Measurements from ENCODE around the gene BRD2. TPM values are rescaled to one million over a fixed set of nuclear protein-coding genes. Genes with fewer than 3 reads are reported as not detected.
A peak's percentile ranks its signal among the peaks of the same experiment; 100 is the strongest.

The BRD2 gene
- total and polyA plus RNA-seq, 9 of the 15 experiments (the other 6 are each of a cell fraction or from before 2014, with no cell fraction given) = 19.0 to 252 (median 181) TPM

GRCh38 chr6:33017694-33018353, 49.4 kb downstream of the BRD2 start:
- no peak for DNase-seq (ENCODE audit: extremely low read depth in 1 of 4, low spot score in 3 of 4)
- WGBS (ENCODE audit: insufficient coverage, low coverage, missing lambda C conversion rate) = 0% methylated on average over 3 of the region's 3 CpGs
- H3K9me3 ChIP-seq (replicated peaks; ENCODE audit: control insufficient read depth, insufficient read depth, low read depth, low read length) = no peaks in the 10 kb centered on the region
- ATAC-seq = no peak
- no peak for FAIRE-seq
- H3K79me2 ChIP-seq (ENCODE audit: control insufficient read depth, insufficient read depth, low read length) = no peaks in the 10 kb centered on the region
- no peak overlapping the region for H3K27ac ChIP-seq (ENCODE audit: extremely low read depth, low read depth, low read length)
- in situ Hi-C loops (cut with MboI) = loop anchor here (5.0 kb wide), 2 partner anchors 69 to 229 kb away; no protein-coding TSS in a partner anchor
- ChIA-PET POLR2A (interaction anchor here (0.6 to 1.0 kb wide), 3 partner anchors 12 to 1093 kb away, joined by 3 read pairs; no protein-coding TSS in a partner anchor), CTCF (ENCODE audit: low intra/inter-chr PET ratio) (no interaction called here)
- no peaks in the 10 kb centered on the region for H3K36me3 ChIP-seq (ENCODE audit: control insufficient read depth, insufficient read depth, low read length)
- peaks cover 22 to 46% of the 10 kb centered on the region in 2 experiments for H3K27me3 ChIP-seq (ENCODE audit: control insufficient read depth in 2 of 2, insufficient read depth in 2 of 2, low read length in 2 of 2)
- TF ChIP-seq GABPB1 (CRISPR knock-in tag; IDR thresholded peaks at IDR 0.05) (no peak), ESRRA (IDR thresholded peaks at IDR 0.05; ENCODE audit: borderline replicate concordance, low read depth) (peak; percentile 47; the same call in 1 of the 2 replicates)
- no TSS peak for BruUV-seq (replicated peaks)
- no peaks in the 10 kb centered on the region for H3K9me1 ChIP-seq (ENCODE audit: control insufficient read depth, insufficient read depth, low read length)
- no peak overlapping the region for H2AFZ ChIP-seq (ENCODE audit: low read depth, low read length)
- H4K20me1 ChIP-seq (replicated peaks; ENCODE audit: control insufficient read depth, insufficient read depth, low read length) = peaks cover 4% of the 10 kb centered on the region; the same call in 1 of the 2 replicates
- no peak overlapping the region for H3K4me3 ChIP-seq
- no peak overlapping the region for H3K9ac ChIP-seq (ENCODE audit: insufficient read depth in 1 of 2, low read depth in 2 of 2, low read length in 2 of 2)
- intact Hi-C loops (cut with micrococcal nuclease) = loop anchor here (5.0 kb wide), 1 partner anchor 129 kb away; no protein-coding TSS in a partner anchor
- no peaks in the 10 kb centered on the region for H3K4me1 ChIP-seq (replicated peaks in 1 of 2; ENCODE audit: control insufficient read depth in 2 of 2, insufficient read depth in 2 of 2, low read length in 2 of 2)
- no peak overlapping the region for H3K4me2 ChIP-seq (ENCODE audit: insufficient read depth, low read length)

GRCh38 chr6:33018418-33018817, 50.0 kb downstream of the BRD2 start:
- Histone ChIP-seq H2AFZ (ENCODE audit: low read depth, low read length) (no peak overlapping the region), H3K4me3 (no peak overlapping the region), H3K4me1 (replicated peaks in 1 of 2; ENCODE audit: control insufficient read depth in 2 of 2, insufficient read depth in 2 of 2, low read length in 2 of 2) (no peaks in the 10 kb centered on the region), H4K20me1 (replicated peaks; ENCODE audit: control insufficient read depth, insufficient read depth, low read length) (peaks cover 4% of the 10 kb centered on the region; the same call in 1 of the 2 replicates), H3K9me3 (replicated peaks; ENCODE audit: control insufficient read depth, insufficient read depth, low read depth, low read length) (no peaks in the 10 kb centered on the region), H3K4me2 (ENCODE audit: insufficient read depth, low read length) (no peak overlapping the region), H3K27ac (ENCODE audit: extremely low read depth, low read depth, low read length) (no peak overlapping the region), H3K9ac (ENCODE audit: insufficient read depth in 1 of 2, low read depth in 2 of 2, low read length in 2 of 2) (no peak overlapping the region), H3K9me1 (ENCODE audit: control insufficient read depth, insufficient read depth, low read length) (no peaks in the 10 kb centered on the region), H3K27me3 (ENCODE audit: control insufficient read depth in 2 of 2, insufficient read depth in 2 of 2, low read length in 2 of 2) (peaks cover 22 to 48% of the 10 kb centered on the region in 2 experiments), H3K79me2 (ENCODE audit: control insufficient read depth, insufficient read depth, low read length) (no peaks in the 10 kb centered on the region), H3K36me3 (ENCODE audit: control insufficient read depth, insufficient read depth, low read length) (no peaks in the 10 kb centered on the region)
- POLR2A ChIA-PET = interaction anchor here (0.6 to 1.0 kb wide), 2 partner anchors 11 to 1092 kb away, joined by 3 read pairs; no protein-coding TSS in a partner anchor
- BruUV-seq (replicated peaks) = no TSS peak
- CTCF ChIA-PET (ENCODE audit: low intra/inter-chr PET ratio) = interaction anchor here (0.5 kb wide), 1 partner anchor 225 kb away, joined by 4 read pairs; no protein-coding TSS in a partner anchor
- ATAC-seq = no peak
- in situ Hi-C loops (cut with MboI) (loop anchor here (5.0 kb wide), 2 partner anchors 69 to 229 kb away; no protein-coding TSS in a partner anchor), intact Hi-C loops (cut with micrococcal nuclease) (loop anchor here (5.0 kb wide), 1 partner anchor 129 kb away; no protein-coding TSS in a partner anchor)
- FAIRE-seq = peak; percentile 6
- TF ChIP-seq DPF2 (IDR thresholded peaks at IDR 0.05) (no peak), ZNF512 (tag; IDR thresholded peaks at IDR 0.05) (peak; percentile 67; the same call in 1 of the 2 replicates)
- DNase-seq (ENCODE audit: extremely low read depth in 1 of 4, low spot score in 3 of 4) = peak in 1 of 4 experiments; percentile 2

Data from K562 (cell line).